ENCODE data around the gene TMC1. TPM values are rescaled to one million over a fixed set of nuclear protein-coding genes. Genes with fewer than 3 reads are reported as not detected.

Gene TMC1
- total and polyA plus RNA-seq, 2 of the 8 experiments (the other 6 are each of a cell fraction or from before 2014, with no cell fraction given), result 0.95 to 0.98 TPM

DNA sequence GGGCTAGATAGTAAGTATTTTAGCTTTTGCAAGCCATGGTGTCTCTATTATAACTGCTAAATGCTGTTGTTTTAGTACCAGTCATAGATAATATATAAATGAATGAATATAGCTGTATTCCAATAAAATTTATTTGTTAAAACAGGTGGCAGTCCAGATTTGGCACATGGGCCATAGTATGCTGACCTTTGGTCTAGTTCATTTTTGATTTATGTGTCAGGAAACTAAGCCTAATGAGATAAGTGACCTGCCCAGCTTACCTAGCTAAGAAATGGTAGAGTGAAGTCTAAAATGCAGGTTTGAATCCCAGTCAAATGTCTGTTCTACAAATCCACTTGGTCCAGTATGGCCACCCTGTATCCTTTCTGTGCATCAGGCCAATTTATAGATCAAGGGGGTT, 292.1 kb downstream of the TMC1 start (continued):
- TF ChIP-seq, protein P1, sequence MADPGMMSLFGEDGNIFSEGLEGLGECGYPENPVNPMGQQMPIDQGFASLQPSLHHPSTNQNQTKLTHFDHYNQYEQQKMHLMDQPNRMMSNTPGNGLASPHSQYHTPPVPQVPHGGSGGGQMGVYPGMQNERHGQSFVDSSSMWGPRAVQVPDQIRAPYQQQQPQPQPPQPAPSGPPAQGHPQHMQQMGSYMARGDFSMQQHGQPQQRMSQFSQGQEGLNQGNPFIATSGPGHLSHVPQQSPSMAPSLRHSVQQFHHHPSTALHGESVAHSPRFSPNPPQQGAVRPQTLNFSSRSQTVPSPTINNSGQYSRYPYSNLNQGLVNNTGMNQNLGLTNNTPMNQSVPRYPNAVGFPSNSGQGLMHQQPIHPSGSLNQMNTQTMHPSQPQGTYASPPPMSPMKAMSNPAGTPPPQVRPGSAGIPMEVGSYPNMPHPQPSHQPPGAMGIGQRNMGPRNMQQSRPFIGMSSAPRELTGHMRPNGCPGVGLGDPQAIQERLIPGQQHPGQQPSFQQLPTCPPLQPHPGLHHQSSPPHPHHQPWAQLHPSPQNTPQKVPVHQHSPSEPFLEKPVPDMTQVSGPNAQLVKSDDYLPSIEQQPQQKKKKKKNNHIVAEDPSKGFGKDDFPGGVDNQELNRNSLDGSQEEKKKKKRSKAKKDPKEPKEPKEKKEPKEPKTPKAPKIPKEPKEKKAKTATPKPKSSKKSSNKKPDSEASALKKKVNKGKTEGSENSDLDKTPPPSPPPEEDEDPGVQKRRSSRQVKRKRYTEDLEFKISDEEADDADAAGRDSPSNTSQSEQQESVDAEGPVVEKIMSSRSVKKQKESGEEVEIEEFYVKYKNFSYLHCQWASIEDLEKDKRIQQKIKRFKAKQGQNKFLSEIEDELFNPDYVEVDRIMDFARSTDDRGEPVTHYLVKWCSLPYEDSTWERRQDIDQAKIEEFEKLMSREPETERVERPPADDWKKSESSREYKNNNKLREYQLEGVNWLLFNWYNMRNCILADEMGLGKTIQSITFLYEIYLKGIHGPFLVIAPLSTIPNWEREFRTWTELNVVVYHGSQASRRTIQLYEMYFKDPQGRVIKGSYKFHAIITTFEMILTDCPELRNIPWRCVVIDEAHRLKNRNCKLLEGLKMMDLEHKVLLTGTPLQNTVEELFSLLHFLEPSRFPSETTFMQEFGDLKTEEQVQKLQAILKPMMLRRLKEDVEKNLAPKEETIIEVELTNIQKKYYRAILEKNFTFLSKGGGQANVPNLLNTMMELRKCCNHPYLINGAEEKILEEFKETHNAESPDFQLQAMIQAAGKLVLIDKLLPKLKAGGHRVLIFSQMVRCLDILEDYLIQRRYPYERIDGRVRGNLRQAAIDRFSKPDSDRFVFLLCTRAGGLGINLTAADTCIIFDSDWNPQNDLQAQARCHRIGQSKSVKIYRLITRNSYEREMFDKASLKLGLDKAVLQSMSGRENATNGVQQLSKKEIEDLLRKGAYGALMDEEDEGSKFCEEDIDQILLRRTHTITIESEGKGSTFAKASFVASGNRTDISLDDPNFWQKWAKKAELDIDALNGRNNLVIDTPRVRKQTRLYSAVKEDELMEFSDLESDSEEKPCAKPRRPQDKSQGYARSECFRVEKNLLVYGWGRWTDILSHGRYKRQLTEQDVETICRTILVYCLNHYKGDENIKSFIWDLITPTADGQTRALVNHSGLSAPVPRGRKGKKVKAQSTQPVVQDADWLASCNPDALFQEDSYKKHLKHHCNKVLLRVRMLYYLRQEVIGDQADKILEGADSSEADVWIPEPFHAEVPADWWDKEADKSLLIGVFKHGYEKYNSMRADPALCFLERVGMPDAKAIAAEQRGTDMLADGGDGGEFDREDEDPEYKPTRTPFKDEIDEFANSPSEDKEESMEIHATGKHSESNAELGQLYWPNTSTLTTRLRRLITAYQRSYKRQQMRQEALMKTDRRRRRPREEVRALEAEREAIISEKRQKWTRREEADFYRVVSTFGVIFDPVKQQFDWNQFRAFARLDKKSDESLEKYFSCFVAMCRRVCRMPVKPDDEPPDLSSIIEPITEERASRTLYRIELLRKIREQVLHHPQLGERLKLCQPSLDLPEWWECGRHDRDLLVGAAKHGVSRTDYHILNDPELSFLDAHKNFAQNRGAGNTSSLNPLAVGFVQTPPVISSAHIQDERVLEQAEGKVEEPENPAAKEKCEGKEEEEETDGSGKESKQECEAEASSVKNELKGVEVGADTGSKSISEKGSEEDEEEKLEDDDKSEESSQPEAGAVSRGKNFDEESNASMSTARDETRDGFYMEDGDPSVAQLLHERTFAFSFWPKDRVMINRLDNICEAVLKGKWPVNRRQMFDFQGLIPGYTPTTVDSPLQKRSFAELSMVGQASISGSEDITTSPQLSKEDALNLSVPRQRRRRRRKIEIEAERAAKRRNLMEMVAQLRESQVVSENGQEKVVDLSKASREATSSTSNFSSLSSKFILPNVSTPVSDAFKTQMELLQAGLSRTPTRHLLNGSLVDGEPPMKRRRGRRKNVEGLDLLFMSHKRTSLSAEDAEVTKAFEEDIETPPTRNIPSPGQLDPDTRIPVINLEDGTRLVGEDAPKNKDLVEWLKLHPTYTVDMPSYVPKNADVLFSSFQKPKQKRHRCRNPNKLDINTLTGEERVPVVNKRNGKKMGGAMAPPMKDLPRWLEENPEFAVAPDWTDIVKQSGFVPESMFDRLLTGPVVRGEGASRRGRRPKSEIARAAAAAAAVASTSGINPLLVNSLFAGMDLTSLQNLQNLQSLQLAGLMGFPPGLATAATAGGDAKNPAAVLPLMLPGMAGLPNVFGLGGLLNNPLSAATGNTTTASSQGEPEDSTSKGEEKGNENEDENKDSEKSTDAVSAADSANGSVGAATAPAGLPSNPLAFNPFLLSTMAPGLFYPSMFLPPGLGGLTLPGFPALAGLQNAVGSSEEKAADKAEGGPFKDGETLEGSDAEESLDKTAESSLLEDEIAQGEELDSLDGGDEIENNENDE (IDR thresholded peaks at IDR 0.05; ENCODE audit: insufficient replicate concordance, low read length), result no peak
- no peak for TF ChIP-seq SUZ12 (IDR thresholded peaks at IDR 0.05; ENCODE audit: low read length)

All from H1 (cell line).